GM23338 (cell line): Measurements from ENCODE around the gene LRRC51. TPM values are rescaled to one million over a fixed set of nuclear protein-coding genes. Genes with fewer than 3 reads are reported as not detected.

ENCODE experiments used
- ATAC-seq: fragments of 200-7000 bp; cut with Tn5 transposase; 3 replicates; pipeline ENCODE4 v1.9.1; 2020
- DNase-seq: peaks from one replicate; pipeline ENCODE4 v3.0.0-alpha.2; 2015; ENCODE audit warnings: low spot score
- H2AFZ ChIP-seq: fragments of 200-600 bp; sonication (generic); 2 replicates; pipeline ENCODE4 v1.8.0; 2016; ENCODE audit warnings: antibody characterized with exemption, mild to moderate bottlenecking, moderate library complexity
- H3F3A ChIP-seq: fragments of 200-600 bp; sonication (generic); replicated peaks from 2 replicates; pipeline ENCODE4 v1.8.0; 2017; ENCODE audit warnings: antibody characterized with exemption, mixed run types, low read depth
- H3K27ac ChIP-seq: fragments of 200-600 bp; sonication (generic); 2 replicates; pipeline ENCODE4 v1.6.1; 2016; ENCODE audit warnings: low read depth
- H3K27me3 ChIP-seq: fragments of 200-600 bp; sonication (generic); 2 replicates; pipeline ENCODE4 v1.8.0; 2016; ENCODE audit warnings: mild to moderate bottlenecking, mixed run types, moderate library complexity; ENCODE audit not compliant: insufficient read depth
- H3K36me3 ChIP-seq: fragments of 200-600 bp; sonication (generic); 2 replicates; pipeline ENCODE4 v1.8.0; 2016; ENCODE audit warnings: mild to moderate bottlenecking; ENCODE audit not compliant: insufficient read depth
- H3K4me1 ChIP-seq: fragments of 200-600 bp; sonication (generic); 2 replicates; pipeline ENCODE4 v1.8.0; 2016; ENCODE audit warnings: mild to moderate bottlenecking, moderate library complexity; ENCODE audit not compliant: insufficient read depth
- H3K4me2 ChIP-seq: fragments of 200-600 bp; sonication (generic); 2 replicates; pipeline ENCODE4 v1.7.1; 2017; ENCODE audit warnings: mixed run types
- H3K4me3 ChIP-seq: fragments of 200-600 bp; sonication (generic); 2 replicates; pipeline ENCODE4 v1.6.1; 2016; ENCODE audit warnings: mixed run types
- H3K79me2 ChIP-seq: fragments of 200-600 bp; sonication (generic); replicated peaks from 2 replicates; pipeline ENCODE4 v1.8.0; 2017; ENCODE audit warnings: mild to moderate bottlenecking; ENCODE audit not compliant: insufficient read depth
- H3K9me2 ChIP-seq: fragments of 200-600 bp; sonication (generic); 2 replicates; pipeline ENCODE4 v1.8.0; 2017; ENCODE audit not compliant: insufficient read depth
- H4K20me1 ChIP-seq: fragments of 200-600 bp; sonication (generic); replicated peaks from 2 replicates; pipeline ENCODE4 v1.8.0; 2017; ENCODE audit warnings: mild to moderate bottlenecking; ENCODE audit not compliant: insufficient read depth
- H3K27ac Mint-ChIP-seq: 2 replicates; pipeline ENCODE4 v1.8.0; 2020; ENCODE audit warnings: inconsistent platforms, mild to moderate bottlenecking, moderate library complexity, mixed read lengths
- H3K27me3 Mint-ChIP-seq: 3 replicates; pipeline ENCODE4 v1.8.0; 2022; ENCODE audit warnings: low read depth, mild to moderate bottlenecking, moderate library complexity, mixed read lengths, inconsistent platforms; ENCODE audit not compliant: insufficient read depth, poor library complexity
- H3K36me3 Mint-ChIP-seq: 3 replicates; pipeline ENCODE4 v1.8.0; 2021; ENCODE audit warnings: low read depth, mild to moderate bottlenecking, inconsistent platforms, moderate library complexity, mixed read lengths
- H3K4me1 Mint-ChIP-seq: 3 replicates; pipeline ENCODE4 v1.8.0; 2020; ENCODE audit warnings: mild to moderate bottlenecking, inconsistent platforms, mixed read lengths
- H3K4me3 Mint-ChIP-seq: 3 replicates; pipeline ENCODE4 v1.8.0; 2021; ENCODE audit warnings: moderate library complexity, mild to moderate bottlenecking, inconsistent platforms, mixed read lengths
- H3K9me3 Mint-ChIP-seq: 3 replicates; pipeline ENCODE4 v1.8.0; 2020; ENCODE audit warnings: moderate library complexity, mild to moderate bottlenecking, inconsistent platforms, mixed read lengths
- CREB1 ChIP-seq: fragments of 250-450 bp; sonication (Bioruptor Pico); IDR thresholded peaks from 2 replicates; pipeline ENCODE4 v1.5.0; 2020; ENCODE audit warnings: low read depth, mild to moderate bottlenecking, moderate library complexity
- CTCF ChIP-seq, 2 experiments: fragments of 200-600 bp in 1 of 2; sonication (generic) in 1 of 2; conservative IDR thresholded peaks; 2 replicates each; pipeline versions ENCODE4 v1.5.1 to v1.6.1; 2016 to 2017; ENCODE audit warnings: antibody characterized with exemption in 2 of 2, low read depth in 2 of 2, mild to moderate bottlenecking in 2 of 2, moderate library complexity in 1 of 2
- EZH2 ChIP-seq: fragments of 200-600 bp; sonication (generic); IDR thresholded peaks from one replicate; pipeline ENCODE4 v1.8.0; 2017; ENCODE audit warnings: antibody characterized with exemption, mild to moderate bottlenecking, low read depth; ENCODE audit not compliant: unreplicated experiment
- JUNB ChIP-seq: IDR thresholded peaks from one replicate; pipeline ENCODE4 v1.6.1; 2016; ENCODE audit warnings: antibody characterized with exemption; ENCODE audit not compliant: unreplicated experiment
- NANOG ChIP-seq: IDR thresholded peaks from 2 replicates; pipeline ENCODE4 v1.6.1; 2016; ENCODE audit warnings: antibody characterized with exemption, borderline replicate concordance
- POLR2AphosphoS5 ChIP-seq: IDR thresholded peaks from 2 replicates; pipeline ENCODE4 v1.6.1; 2016; ENCODE audit warnings: antibody characterized with exemption, low read depth
- REST ChIP-seq: IDR thresholded peaks from one replicate; pipeline ENCODE4 v1.6.1; 2018; ENCODE audit warnings: antibody characterized with exemption; ENCODE audit not compliant: unreplicated experiment
- STAT1 ChIP-seq: IDR thresholded peaks from one replicate; pipeline ENCODE4 v1.6.1; 2016; ENCODE audit warnings: antibody characterized with exemption; ENCODE audit not compliant: unreplicated experiment
- ZNF114 ChIP-seq: fragments of 250-450 bp; sonication (Bioruptor Pico); IDR thresholded peaks from 2 replicates; pipeline ENCODE4 v1.5.0; 2020; ENCODE audit warnings: mild to moderate bottlenecking, moderate library complexity
- ZNF331 ChIP-seq: fragments of 250-450 bp; sonication (Bioruptor Pico); IDR thresholded peaks from 2 replicates; pipeline ENCODE4 v1.5.0; 2020; ENCODE audit warnings: low read depth, mild to moderate bottlenecking, moderate library complexity
- ZNF462 ChIP-seq: fragments of 250-450 bp; sonication (Bioruptor Pico); IDR thresholded peaks from 2 replicates; pipeline ENCODE4 v1.5.0; 2020; ENCODE audit warnings: mild to moderate bottlenecking, moderate library complexity
- polyA plus RNA-seq: library from polyadenylated mRNA; unstranded; fragments of >200 nt; fragmentation: Nextera tagmentation; extraction: Ambion mirVana; gene quantifications from 2 replicates; pipeline ENCODE4 v1.2.1, GENCODE V29; 2016
- total RNA-seq: library from RNA; depleted of rRNA; stranded (reverse); fragments of >200 nt; shearing (Covaris generic); gene quantifications from 2 replicates; pipeline ENCODE4 v1.2.3, GENCODE V29; 2014
- TF ChIP-seq, protein P1 (sequence below): IDR thresholded peaks from 2 replicates; pipeline ENCODE4 v1.6.1; 2016; ENCODE audit warnings: antibody characterized with exemption

LRRC51 gene
- total and polyA plus RNA-seq, 2 experiments from 2014 or later = 3.6 to 4.2 TPM

DNA sequence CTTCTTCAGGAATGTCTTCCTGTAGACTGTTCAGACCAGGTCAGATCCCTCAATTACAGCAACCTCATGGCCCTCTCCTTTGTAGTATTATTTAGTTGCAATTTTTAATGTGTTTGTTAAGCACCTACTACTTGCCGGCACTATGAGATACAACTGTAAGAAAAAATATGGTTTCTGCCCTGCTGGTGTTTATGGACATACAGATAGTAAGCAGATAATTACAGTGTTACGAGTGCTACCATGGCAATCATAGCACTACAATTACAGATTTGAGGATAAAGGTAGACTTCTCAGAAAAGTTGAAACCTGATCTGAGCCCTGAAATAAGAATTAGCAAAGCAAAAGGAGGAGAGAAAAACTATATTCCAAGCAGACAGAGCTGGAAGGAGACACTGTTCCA lies 2.8 kb downstream of the LRRC51 start (continued):
- no peak for TF ChIP-seq REST
- TF ChIP-seq, protein P1, sequence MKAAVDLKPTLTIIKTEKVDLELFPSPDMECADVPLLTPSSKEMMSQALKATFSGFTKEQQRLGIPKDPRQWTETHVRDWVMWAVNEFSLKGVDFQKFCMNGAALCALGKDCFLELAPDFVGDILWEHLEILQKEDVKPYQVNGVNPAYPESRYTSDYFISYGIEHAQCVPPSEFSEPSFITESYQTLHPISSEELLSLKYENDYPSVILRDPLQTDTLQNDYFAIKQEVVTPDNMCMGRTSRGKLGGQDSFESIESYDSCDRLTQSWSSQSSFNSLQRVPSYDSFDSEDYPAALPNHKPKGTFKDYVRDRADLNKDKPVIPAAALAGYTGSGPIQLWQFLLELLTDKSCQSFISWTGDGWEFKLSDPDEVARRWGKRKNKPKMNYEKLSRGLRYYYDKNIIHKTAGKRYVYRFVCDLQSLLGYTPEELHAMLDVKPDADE = no peak

DNA sequence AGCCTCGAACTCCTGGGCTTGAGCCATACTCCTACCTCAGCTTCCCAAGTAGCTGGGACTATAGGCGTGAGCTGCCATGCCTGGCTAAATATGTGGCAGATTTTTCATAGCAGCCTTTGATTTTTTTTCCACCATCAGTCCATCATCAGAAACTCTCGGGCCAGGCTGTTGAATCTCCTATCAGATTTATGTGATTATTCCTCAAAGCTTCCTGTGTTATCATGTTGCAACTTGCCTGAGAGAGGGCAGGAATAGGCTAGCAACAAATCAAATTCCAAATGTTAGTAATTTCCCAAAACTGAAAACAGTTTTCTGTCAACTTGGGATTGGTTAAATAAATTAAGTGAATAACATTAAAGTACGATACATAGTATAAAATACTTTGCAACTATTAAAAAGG lies 3.4 kb downstream of the LRRC51 start:
- H3K27me3 ChIP-seq = no peaks in the 10 kb centered on the region
- no peaks in the 10 kb centered on the region for H3K36me3 ChIP-seq
- H3K9me2 ChIP-seq = no peaks in the 10 kb centered on the region
- H3K27me3 Mint-ChIP-seq = peaks cover 4% of the 10 kb centered on the region
- H3K4me3 Mint-ChIP-seq = no peak overlapping the region
- H3F3A ChIP-seq = no peaks in the 10 kb centered on the region
- no peak overlapping the region for H3K27ac ChIP-seq
- ATAC-seq = no peak
- no peak overlapping the region for H3K4me3 ChIP-seq
- H3K9me3 Mint-ChIP-seq = no peaks in the 10 kb centered on the region; the same call in 2 of the 3 replicates
- no peak overlapping the region for H3K4me2 ChIP-seq
- H3K4me1 ChIP-seq = 0 out of 2 replicates have a peak, but pooled peaks cover 5% of the 10 kb centered on the region
- H2AFZ ChIP-seq = no peak overlapping the region
- peaks cover 9% of the 10 kb centered on the region for H3K79me2 ChIP-seq
- H3K27ac Mint-ChIP-seq = no peak overlapping the region
- DNase-seq = no peak
- peaks cover 3% of the 10 kb centered on the region; the same call in 1 of the 2 replicates for H4K20me1 ChIP-seq
- no peaks in the 10 kb centered on the region for H3K36me3 Mint-ChIP-seq
- H3K4me1 Mint-ChIP-seq = peaks cover 14% of the 10 kb centered on the region
- TF ChIP-seq CTCF (conservative IDR thresholded peaks at IDR 0.05; ENCODE audit: low read depth in 2 of 2) (no peak), STAT1 (no peak), CREB1 (CRISPR knock-in tag) (no peak), NANOG (no peak), ZNF462 (CRISPR knock-in tag) (no peak), EZH2 (no peak), JUNB (no peak), ZNF114 (CRISPR knock-in tag) (no peak), ZNF331 (CRISPR knock-in tag) (no peak), POLR2AphosphoS5 (no peak)
- TF ChIP-seq, protein P1 = no peak
